PFSK-1 (cell line): ENCODE data around the gene RAP1GDS1.

Experiments
- FOXP2 ChIP-seq: optimal IDR thresholded peaks from 2 replicates; pipeline ENCODE3; 2011; ENCODE audit warnings: borderline replicate concordance, control low read depth, inconsistent platforms; ENCODE audit not compliant: insufficient read depth; ENCODE audit errors: extremely low read length, extremely low read depth
- POLR2AphosphoS5 ChIP-seq: IDR thresholded peaks from 2 replicates; pipeline ENCODE4 v1.6.1; 2012; ENCODE audit warnings: low read depth, mild to moderate bottlenecking, control low read depth, low read length, moderate library complexity
- SIN3A ChIP-seq: IDR thresholded peaks from 2 replicates; pipeline ENCODE4 v1.6.1; 2012; ENCODE audit warnings: mild to moderate bottlenecking, low read length, moderate library complexity, borderline replicate concordance; ENCODE audit not compliant: insufficient read depth
- TAF1 ChIP-seq: IDR thresholded peaks from 2 replicates; pipeline ENCODE4 v1.6.1; 2012; ENCODE audit warnings: low read length, control low read depth, borderline replicate concordance; ENCODE audit not compliant: insufficient read depth
- TF ChIP-seq, protein P1 (sequence below), 2 experiments: IDR thresholded peaks; 2 replicates each; pipeline versions ENCODE4 v1.6.1 to v1.8.0; 2011 to 2012; ENCODE audit warnings: low read depth in 2 of 2, low read length in 2 of 2, control low read depth in 1 of 2, inconsistent platforms in 1 of 2, mild to moderate bottlenecking in 1 of 2, moderate library complexity in 1 of 2; ENCODE audit not compliant: insufficient read depth in 1 of 2

DNA sequence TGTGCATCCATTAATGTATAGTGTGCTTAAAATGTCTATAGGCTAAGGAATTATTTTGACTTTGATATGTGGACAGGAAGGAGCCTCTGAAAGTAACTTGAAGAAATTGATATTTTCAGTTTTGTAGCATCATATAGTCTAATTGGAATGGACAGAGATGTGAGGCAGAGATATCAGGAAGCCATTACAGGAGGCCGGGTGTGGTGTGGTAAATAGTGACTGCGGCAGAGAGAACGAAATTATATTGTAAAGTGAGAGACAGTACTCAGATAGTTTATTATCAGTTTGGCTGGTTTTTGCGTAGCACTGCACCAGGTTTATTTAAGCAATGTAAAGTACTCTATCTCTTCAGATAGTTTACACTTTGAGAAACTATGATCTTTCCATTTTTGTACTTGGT, 98.5 kb downstream of the RAP1GDS1 start:
- TF ChIP-seq POLR2AphosphoS5 (no peak), TAF1 (no peak), SIN3A (no peak), FOXP2 (no peak)
- TF ChIP-seq, protein P1, sequence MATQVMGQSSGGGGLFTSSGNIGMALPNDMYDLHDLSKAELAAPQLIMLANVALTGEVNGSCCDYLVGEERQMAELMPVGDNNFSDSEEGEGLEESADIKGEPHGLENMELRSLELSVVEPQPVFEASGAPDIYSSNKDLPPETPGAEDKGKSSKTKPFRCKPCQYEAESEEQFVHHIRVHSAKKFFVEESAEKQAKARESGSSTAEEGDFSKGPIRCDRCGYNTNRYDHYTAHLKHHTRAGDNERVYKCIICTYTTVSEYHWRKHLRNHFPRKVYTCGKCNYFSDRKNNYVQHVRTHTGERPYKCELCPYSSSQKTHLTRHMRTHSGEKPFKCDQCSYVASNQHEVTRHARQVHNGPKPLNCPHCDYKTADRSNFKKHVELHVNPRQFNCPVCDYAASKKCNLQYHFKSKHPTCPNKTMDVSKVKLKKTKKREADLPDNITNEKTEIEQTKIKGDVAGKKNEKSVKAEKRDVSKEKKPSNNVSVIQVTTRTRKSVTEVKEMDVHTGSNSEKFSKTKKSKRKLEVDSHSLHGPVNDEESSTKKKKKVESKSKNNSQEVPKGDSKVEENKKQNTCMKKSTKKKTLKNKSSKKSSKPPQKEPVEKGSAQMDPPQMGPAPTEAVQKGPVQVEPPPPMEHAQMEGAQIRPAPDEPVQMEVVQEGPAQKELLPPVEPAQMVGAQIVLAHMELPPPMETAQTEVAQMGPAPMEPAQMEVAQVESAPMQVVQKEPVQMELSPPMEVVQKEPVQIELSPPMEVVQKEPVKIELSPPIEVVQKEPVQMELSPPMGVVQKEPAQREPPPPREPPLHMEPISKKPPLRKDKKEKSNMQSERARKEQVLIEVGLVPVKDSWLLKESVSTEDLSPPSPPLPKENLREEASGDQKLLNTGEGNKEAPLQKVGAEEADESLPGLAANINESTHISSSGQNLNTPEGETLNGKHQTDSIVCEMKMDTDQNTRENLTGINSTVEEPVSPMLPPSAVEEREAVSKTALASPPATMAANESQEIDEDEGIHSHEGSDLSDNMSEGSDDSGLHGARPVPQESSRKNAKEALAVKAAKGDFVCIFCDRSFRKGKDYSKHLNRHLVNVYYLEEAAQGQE (IDR thresholded peaks at IDR 0.05; ENCODE audit: insufficient read depth in 1 of 2, low read depth in 2 of 2, low read length in 2 of 2) = no peak
